GM21447 (cell line): Measurements from ENCODE around the gene BRSK2.
"Not testable (repeated sequence)": the region's sequence is repeated elsewhere in the genome, so short reads cannot be mapped to it uniquely, and the experiment has no call there.

Experiments used
- ATAC-seq: cut with Tn5 transposase; IDR thresholded peaks from one replicate; pipeline ENCODE4 v1.9.1; 2021; ENCODE audit not compliant: unreplicated experiment

Gene BRSK2

DNA sequence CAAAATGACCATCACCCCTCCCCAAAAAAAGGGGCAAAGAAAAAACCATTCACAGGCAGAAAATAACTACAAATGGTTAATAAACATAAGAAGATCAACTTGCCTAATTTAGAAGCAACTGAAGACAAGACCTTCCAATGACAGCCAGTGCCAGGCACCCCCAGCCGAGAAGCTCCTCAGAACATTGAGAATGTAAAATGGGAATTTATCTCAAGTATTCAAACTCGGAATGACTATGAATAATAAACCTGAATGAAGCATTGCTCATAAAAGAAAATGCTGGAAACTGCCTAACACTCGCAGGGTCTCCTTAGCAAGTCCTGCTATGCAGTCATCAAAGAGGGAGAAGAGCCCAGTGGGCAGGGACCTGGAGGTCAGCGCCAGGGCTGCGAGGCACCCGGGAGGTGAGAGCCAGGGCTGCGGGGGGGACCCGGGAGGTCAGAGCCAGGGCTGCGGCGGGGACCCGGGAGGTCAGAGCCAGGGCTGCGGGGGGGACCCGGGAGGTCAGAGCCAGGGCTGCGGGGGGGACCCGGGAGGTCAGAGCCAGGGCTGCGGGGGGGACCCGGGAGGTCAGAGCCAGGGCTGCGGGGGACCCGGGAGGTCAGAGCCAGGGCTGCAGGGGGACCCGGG is 120.0 kb downstream of the BRSK2 start:
- ATAC-seq: no peak

DNA sequence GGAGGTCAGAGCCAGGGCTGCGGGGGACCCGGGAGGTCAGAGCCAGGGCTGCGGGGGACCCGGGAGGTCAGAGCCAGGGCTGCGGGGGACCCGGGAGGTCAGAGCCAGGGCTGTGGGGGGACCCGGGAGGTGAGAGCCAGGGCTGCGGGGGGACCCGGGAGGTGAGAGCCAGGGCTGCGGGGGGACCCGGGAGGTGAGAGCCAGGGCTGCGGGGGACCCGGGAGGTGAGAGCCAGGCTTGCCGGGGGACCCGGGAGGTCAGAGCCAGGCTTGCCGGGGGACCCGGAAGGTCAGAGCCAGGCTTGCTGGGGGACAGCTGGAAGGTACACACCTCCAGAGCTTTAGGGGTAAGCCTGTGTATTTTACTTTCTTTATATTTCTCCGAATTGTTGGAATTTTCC is 120.6 kb downstream of the BRSK2 start:
- ATAC-seq: not testable (repeated sequence)

DNA sequence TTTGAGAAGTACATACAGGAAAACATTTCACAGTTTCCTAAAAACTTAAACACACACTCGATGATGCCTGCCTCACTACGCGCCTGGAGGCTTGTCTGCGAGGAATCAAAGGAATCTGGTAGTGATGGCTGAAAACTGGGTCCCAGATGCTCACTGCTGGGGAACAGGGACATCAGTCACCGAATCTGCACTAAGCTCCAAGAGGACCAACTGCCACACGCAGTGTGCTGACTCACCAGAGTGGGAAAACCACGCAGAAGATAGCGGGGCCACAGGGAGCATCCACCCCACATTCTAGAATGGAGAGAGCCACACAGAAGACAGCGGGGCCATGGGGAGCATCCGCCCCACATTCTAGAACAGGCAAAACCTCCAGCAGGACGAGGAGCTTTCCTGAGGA is 121.2 kb downstream of the BRSK2 start:
- ATAC-seq: no peak

DNA sequence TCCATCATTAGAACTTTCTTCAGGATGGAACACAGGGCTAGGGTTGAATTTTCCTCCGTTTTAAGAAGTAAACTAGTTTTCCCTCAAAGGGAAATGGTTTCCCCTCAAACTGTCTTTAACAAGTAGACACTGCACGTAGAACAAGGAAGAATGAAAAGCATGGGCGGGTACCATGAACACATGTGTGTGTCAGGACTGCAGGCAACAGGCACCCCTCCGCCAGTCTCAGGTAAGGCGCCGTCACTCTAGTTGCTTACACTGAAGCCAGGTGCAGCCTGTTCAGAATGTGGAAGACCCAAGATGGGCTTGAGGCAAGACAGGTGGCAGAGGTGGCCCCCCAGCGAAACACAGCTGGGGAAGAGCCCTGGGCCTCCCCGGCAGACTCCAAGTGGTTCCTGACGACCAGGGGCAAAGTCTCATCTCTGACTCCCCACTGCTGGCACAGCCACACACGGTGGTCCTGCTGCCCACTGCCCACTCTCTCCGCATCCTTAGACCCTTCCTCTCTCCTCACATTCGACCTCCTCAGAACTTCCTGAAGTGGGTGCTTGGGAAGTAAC is 122.3 kb downstream of the BRSK2 start:
- ATAC-seq: no peak
